Panc1 (cell line): ENCODE results near the gene OSER1.

ENCODE experiments used
- POLR2AphosphoS5 ChIP-seq: IDR thresholded peaks from 2 replicates; pipeline ENCODE4 v1.6.1; 2012; ENCODE audit warnings: mild to moderate bottlenecking, low read depth, low read length, moderate library complexity
- TF ChIP-seq, protein P1 (sequence below): fragments of 450-650 bp; IDR thresholded peaks from 2 replicates; pipeline ENCODE4 v1.5.1; 2017; ENCODE audit warnings: mild to moderate bottlenecking

DNA sequence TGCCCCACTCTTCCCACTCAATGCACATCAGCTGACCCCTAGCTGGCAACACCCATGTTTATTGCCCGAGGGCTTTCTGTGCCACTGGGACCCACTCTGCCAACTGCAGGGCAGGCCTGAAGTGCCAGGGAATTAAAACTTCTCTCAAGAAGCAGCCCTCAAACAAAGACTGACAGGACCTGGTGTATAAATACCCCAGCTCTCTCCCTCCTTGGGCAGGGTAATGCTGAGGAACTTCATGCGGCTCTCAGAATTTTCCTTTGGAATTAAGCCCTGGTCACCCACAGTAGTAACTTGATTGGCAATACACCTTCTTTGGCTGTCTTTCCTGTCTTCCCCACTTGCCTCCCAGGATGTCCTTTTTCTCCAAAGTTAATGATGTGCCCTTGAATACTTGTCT lies 31.2 kb upstream of the OSER1 start:
- TF ChIP-seq, protein P1, sequence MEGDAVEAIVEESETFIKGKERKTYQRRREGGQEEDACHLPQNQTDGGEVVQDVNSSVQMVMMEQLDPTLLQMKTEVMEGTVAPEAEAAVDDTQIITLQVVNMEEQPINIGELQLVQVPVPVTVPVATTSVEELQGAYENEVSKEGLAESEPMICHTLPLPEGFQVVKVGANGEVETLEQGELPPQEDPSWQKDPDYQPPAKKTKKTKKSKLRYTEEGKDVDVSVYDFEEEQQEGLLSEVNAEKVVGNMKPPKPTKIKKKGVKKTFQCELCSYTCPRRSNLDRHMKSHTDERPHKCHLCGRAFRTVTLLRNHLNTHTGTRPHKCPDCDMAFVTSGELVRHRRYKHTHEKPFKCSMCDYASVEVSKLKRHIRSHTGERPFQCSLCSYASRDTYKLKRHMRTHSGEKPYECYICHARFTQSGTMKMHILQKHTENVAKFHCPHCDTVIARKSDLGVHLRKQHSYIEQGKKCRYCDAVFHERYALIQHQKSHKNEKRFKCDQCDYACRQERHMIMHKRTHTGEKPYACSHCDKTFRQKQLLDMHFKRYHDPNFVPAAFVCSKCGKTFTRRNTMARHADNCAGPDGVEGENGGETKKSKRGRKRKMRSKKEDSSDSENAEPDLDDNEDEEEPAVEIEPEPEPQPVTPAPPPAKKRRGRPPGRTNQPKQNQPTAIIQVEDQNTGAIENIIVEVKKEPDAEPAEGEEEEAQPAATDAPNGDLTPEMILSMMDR: no peak
- TF ChIP-seq POLR2AphosphoS5: no peak
